BLaER1 treated with 17β-estradiol and CSF1 and Interleukin-3, amounts not matched to agents 10 nM and 100 nM (cell line): ENCODE data around the gene ZMYM3.

Experiments used
- H3K27ac ChIP-seq, 11 experiments: shearing (Covaris generic); formaldehyde crosslinking; 2 replicates each; pipeline ENCODE4 v1.8.1; 2022
- H3K27me3 ChIP-seq, 11 experiments: shearing (Covaris generic); formaldehyde crosslinking; 2 replicates each; pipeline ENCODE4 v1.8.1; 2022
- H3K36me3 ChIP-seq, 11 experiments: shearing (Covaris generic); formaldehyde crosslinking; 2 replicates each; pipeline ENCODE4 v1.8.1; 2022
- H3K4me1 ChIP-seq, 10 experiments: shearing (Covaris generic); formaldehyde crosslinking; 2 replicates each; pipeline ENCODE4 v1.8.1; 2022
- H3K4me2 ChIP-seq, 11 experiments: shearing (Covaris generic); formaldehyde crosslinking; 2 replicates each; pipeline ENCODE4 v1.8.1; 2022
- H3K4me3 ChIP-seq, 10 experiments: shearing (Covaris generic); formaldehyde crosslinking; 2 replicates each; pipeline ENCODE4 v1.8.1; 2022
- H3K9ac ChIP-seq, 11 experiments: shearing (Covaris generic); formaldehyde crosslinking; 2 replicates each; pipeline ENCODE4 v1.8.1; 2022
- H3K9me3 ChIP-seq, 11 experiments: shearing (Covaris generic); formaldehyde crosslinking; replicated peaks in 1 of 11; 2 replicates each; pipeline ENCODE4 v1.8.1; 2022
- H4K20me1 ChIP-seq, 11 experiments: shearing (Covaris generic); formaldehyde crosslinking; 2 replicates each; pipeline ENCODE4 v1.8.1; 2022
- Cebpa-rat ChIP-seq, 11 experiments: shearing (Covaris generic); IDR thresholded peaks; 2 replicates each; pipeline ENCODE4 v1.8.1; 2022

The ZMYM3 gene

DNA sequence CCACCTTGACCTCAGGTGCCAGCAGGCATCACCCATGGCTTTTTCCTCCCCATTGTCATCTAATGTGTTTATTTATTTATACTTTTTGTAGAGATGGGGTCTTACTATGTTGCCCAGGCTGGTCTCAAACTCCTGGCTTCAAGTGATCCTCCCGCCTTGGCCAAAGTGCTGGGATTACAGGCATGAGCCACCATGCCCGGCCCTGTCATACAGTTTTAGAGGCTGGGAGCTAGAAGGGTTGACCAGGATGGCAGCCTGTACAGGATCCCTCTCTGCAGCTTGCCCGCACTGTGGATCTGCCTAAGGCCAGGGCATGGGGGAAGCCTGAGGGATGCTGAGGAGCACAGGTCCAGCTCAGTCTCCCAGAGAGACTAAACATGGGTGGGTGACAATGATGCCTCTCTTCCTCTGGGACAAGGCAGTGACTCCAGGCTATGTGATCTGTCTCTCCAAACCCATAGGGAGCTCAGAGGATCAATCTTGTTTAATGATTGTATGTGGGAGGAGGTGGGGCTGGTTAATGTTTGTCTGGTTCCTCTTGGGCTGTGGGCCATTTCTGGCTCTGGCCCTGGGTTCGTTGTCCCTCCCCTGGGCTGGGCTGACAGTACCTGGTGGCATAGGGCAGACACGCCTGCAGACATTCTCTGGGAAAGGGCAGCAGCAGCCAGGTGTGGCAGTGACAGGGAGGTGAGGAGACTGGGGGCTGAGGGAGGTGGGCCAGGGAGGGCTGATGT, 39.2 kb downstream of the ZMYM3 start:
- H3K36me3 ChIP-seq = no peaks in the 10 kb centered on the region
- no peak overlapping the region for H3K9ac ChIP-seq
- H3K27me3 ChIP-seq = peaks cover 41 to 71% (median 62%) of the 10 kb centered on the region in 11 experiments
- H3K27ac ChIP-seq = no peak overlapping the region
- H3K4me1 ChIP-seq = no peaks in the 10 kb centered on the region
- no peak overlapping the region for H3K4me2 ChIP-seq
- no peaks in the 10 kb centered on the region; a peak in 1 of 22 replicates for H4K20me1 ChIP-seq
- TF ChIP-seq Cebpa-rat (IDR thresholded peaks at IDR 0.05) = no peak
- H3K9me3 ChIP-seq = no peaks in the 10 kb centered on the region
- H3K4me3 ChIP-seq = no peak overlapping the region

DNA sequence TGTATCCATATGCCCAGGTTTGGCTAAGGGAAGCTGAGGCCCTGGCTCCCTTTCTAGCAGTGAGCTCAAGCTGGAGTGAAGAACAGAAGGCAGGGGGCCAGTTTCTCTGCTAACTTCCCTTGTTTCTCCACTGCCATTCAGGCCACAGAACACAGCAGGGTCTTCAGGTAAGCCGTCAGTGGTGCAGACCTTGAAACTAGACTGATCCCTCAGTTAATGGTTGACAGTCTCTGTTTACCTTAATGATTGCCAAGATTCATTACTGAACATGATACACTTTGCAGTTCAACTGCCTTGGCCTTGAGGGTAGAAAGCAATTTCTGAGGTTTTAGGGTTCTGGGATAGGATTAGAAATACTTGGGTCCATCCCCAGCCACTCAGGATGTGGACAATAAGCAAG, 39.8 kb downstream of the ZMYM3 start:
- TF ChIP-seq Cebpa-rat (IDR thresholded peaks at IDR 0.05) = no peak
- Histone ChIP-seq H3K4me3 (no peak overlapping the region), H3K4me1 (no peaks in the 10 kb centered on the region), H3K9me3 (no peaks in the 10 kb centered on the region), H3K27ac (no peak overlapping the region), H3K4me2 (no peak overlapping the region), H4K20me1 (no peaks in the 10 kb centered on the region; a peak in 1 of 22 replicates), H3K27me3 (peaks cover 45 to 77% (median 65%) of the 10 kb centered on the region in 11 experiments), H3K9ac (no peak overlapping the region), H3K36me3 (no peaks in the 10 kb centered on the region)

DNA sequence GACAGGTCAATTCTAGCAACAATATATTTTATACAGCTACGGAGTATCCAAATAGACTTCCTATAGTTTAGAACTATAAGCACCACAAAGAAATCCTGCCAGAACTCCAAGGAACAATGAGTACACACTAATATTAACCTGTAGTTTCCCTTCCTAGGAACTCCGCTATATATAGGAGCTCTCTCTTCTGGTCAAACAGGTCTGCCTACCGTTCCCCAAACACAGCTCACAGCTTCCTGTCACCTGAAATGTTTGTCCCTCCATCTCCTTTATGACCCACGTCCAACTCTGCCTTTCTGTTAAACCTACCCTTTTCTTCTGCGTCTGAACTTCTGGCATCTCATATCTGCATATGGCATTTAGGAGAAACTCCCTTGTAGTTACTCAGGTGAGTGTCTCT, 41.4 kb downstream of the ZMYM3 start:
- Histone ChIP-seq H3K9me3 (no peaks in the 10 kb centered on the region), H3K9ac (no peak overlapping the region), H3K4me1 (no peaks in the 10 kb centered on the region), H4K20me1 (no peaks in the 10 kb centered on the region; a peak in 1 of 22 replicates), H3K4me2 (no peak overlapping the region), H3K27me3 (peaks cover 44 to 86% (median 73%) of the 10 kb centered on the region in 11 experiments), H3K36me3 (no peaks in the 10 kb centered on the region), H3K4me3 (no peak overlapping the region), H3K27ac (no peak overlapping the region)
- no peak for TF ChIP-seq Cebpa-rat (IDR thresholded peaks at IDR 0.05)

DNA sequence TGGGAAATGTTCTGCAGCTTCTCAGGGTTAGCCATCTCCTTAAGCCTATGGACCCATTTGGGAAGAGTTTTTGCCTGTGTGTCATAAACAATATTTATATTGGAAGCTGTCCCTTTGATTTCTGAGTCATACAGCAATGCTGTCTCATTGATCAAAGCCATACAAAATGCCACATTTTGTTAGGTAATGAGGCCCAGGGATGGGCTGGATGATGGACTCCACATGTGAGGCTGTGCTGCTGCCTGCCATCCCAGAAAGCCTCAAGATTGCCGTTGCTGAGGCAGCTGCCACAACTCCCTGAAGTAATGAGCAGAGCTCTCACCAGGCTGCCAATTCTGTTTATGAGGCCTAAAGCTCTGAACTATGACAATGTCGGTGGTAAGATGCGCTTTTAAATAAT, 43.1 kb downstream of the ZMYM3 start:
- no peak for TF ChIP-seq Cebpa-rat (IDR thresholded peaks at IDR 0.05)
- H3K27me3 ChIP-seq = peaks cover 29 to 75% (median 56%) of the 10 kb centered on the region in 11 experiments
- no peak overlapping the region for H3K4me3 ChIP-seq
- H3K36me3 ChIP-seq = no peaks in the 10 kb centered on the region
- no peak overlapping the region for H3K4me2 ChIP-seq
- H3K4me1 ChIP-seq = no peaks in the 10 kb centered on the region
- no peaks in the 10 kb centered on the region for H3K9me3 ChIP-seq
- H4K20me1 ChIP-seq = no peaks in the 10 kb centered on the region
- no peak overlapping the region for H3K9ac ChIP-seq
- no peak overlapping the region for H3K27ac ChIP-seq

DNA sequence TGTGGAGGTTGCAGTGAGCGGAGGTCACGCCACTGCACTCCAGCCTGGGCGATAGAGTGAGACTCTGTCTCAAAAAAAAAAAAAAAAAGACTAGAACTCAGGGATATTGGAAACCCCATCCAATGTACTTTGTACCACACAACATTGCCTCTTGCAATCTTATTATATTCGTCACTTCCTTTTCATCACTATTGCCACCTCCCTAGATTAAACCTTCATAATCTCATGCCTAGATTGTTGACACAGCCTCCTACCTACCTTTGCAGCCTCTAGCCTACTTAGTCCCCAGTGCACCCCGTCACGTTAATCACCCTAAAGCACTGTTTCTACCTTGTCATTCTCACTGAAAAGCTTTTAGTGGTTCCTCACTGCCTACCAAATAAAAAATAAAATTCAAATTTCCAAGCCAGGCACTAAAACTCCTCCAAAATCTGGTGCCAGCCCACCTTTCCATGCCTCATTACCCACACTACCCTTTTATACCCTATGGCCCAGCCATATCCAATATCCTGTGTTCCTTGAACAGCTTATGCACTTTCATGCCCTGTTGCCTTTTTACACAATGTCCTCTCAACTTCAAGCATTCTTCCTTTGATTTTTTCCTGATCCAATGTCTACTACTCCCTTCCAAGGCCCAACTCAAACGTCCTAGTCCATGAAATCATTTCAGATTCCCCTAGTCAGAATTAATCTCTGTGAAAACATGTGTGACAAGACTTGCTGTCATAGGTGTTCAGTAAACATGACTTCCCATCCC, 54.5 kb downstream of the ZMYM3 start:
- no peak for TF ChIP-seq Cebpa-rat (IDR thresholded peaks at IDR 0.05)
- Histone ChIP-seq H3K27me3 (peaks cover 10 to 48% (median 25%) of the 10 kb centered on the region in 11 experiments; a peak in 19 of 22 replicates), H3K4me2 (no peak overlapping the region), H3K4me1 (peaks cover 10 to 29% (median 18%) of the 10 kb centered on the region in 10 experiments; a peak in 16 of 20 replicates), H3K9me3 (no peaks in the 10 kb centered on the region), H3K27ac (no peak overlapping the region), H3K36me3 (no peaks in the 10 kb centered on the region), H3K4me3 (no peak overlapping the region), H4K20me1 (no peaks in the 10 kb centered on the region), H3K9ac (no peak overlapping the region)

DNA sequence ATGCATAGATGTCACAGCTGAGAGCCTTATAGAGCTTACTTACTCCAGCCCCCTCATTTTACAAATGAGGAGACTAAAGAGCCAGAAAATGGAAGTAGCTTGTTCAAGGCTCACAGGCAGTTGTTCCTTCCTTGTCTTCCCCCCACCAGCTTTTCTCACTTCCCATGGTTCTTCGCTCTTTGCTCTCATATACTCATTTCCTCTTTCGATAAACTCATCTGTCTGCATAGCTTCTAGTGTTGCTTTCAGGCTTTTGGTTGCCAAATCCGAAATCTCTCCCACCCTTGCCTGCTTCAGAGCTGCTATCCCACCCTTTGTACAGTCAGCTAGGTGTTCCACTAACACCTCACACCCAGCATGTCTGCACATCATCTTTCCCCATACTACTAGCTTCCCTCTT, 55.9 kb downstream of the ZMYM3 start:
- no peaks in the 10 kb centered on the region for H3K36me3 ChIP-seq
- H3K4me1 ChIP-seq = peaks cover 10 to 29% (median 18%) of the 10 kb centered on the region in 10 experiments; a peak in 16 of 20 replicates
- peak overlapping the region; percentile 31 to 75 (median 64); a peak in 17 of 22 replicates for H3K9ac ChIP-seq
- no peaks in the 10 kb centered on the region for H3K9me3 ChIP-seq
- H3K4me2 ChIP-seq = peak overlapping the region; percentile 39 to 89 (median 77)
- no peak for TF ChIP-seq Cebpa-rat (IDR thresholded peaks at IDR 0.05)
- peak overlapping the region; percentile 2 to 79 (median 66); a peak in 20 of 22 replicates for H3K27ac ChIP-seq
- H3K27me3 ChIP-seq = peaks cover 14 to 53% (median 30%) of the 10 kb centered on the region in 11 experiments; a peak in 21 of 22 replicates
- peak overlapping the region in 9 of 10 experiments; percentile 37 to 67 (median 53); a peak in 19 of 20 replicates for H3K4me3 ChIP-seq
- H4K20me1 ChIP-seq = no peaks in the 10 kb centered on the region

DNA sequence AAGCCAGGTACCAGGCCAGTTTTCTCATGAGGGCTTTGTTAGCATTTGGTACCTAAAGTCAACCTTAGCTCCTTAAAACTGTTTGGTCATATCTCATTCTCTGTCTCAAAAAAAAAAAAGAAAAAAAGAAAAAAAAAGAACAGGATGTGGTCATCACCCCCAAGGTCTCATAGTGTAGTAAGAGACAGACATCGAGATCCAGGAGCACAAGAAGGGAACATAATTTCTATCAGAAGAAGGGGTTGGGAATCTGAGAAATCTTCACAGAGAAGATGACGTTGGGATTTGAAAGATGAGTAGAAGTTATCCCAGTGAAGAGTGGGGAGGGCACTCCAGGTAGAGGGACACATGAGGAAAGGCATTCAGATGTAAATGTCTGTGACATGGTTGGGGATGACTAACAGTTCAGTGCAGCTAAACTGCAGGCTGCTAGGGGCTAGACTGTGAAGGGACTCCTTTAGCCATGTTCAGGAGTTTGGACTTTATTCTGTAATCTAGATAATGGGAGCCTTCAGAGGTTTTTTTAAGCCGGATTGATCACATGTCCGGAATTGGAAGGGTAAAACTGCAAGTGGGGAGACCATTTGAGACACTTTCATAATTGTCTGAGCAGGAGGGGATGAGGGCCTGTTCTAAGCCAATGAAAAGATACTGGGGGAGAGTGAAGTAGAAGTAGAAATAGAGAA, 57.8 kb downstream of the ZMYM3 start:
- Histone ChIP-seq H3K9me3 (no peaks in the 10 kb centered on the region), H3K36me3 (no peaks in the 10 kb centered on the region), H3K9ac (peak overlapping the region in 3 of 11 experiments; percentile 6 to 21 (median 16); a peak in 4 of 22 replicates), H4K20me1 (no peaks in the 10 kb centered on the region), H3K4me3 (peak overlapping the region in 5 of 10 experiments; percentile 31 to 54 (median 53); a peak in 6 of 20 replicates), H3K4me1 (peaks cover 10 to 37% (median 18%) of the 10 kb centered on the region in 10 experiments; a peak in 16 of 20 replicates), H3K4me2 (peak overlapping the region in 10 of 11 experiments; percentile 8 to 89 (median 60); a peak in 17 of 22 replicates), H3K27me3 (peaks cover 15 to 55% (median 39%) of the 10 kb centered on the region in 11 experiments; a peak in 20 of 22 replicates), H3K27ac (peak overlapping the region in 2 of 11 experiments; percentile 7 to 44; a peak in 5 of 22 replicates)
- TF ChIP-seq Cebpa-rat (IDR thresholded peaks at IDR 0.05) = no peak

DNA sequence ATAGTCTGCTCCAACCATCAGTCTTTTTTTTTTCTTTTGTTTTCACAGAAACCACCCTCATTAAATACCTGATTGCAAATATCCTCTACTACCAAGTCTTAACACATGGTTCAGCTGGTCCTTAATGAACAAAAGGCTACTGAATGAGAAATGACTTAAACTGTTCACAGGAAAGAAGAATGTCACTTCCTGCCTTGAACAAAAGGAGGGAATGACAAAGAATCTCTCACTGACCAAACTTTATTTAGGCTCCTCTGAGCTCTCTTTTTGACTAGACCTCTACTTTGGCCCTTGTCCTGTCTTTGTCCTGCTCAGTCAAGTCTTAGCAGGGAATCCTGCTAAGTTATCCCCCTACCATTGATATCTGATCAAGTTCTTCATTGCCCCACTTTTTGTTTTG, 62.7 kb downstream of the ZMYM3 start:
- Histone ChIP-seq H3K9me3 (no peaks in the 10 kb centered on the region), H3K4me2 (peak overlapping the region in 2 of 11 experiments; percentile 11 to 31; a peak in 3 of 22 replicates), H4K20me1 (no peaks in the 10 kb centered on the region), H3K27ac (no peak overlapping the region), H3K4me1 (peaks cover 0 to 19% (median 5%) of the 10 kb centered on the region in 10 experiments; a peak in 12 of 20 replicates), H3K4me3 (no peak overlapping the region), H3K27me3 (peaks cover 22 to 75% (median 43%) of the 10 kb centered on the region in 11 experiments; a peak in 21 of 22 replicates), H3K36me3 (no peaks in the 10 kb centered on the region), H3K9ac (no peak overlapping the region)
- no peak for TF ChIP-seq Cebpa-rat (IDR thresholded peaks at IDR 0.05)
